BLaER1 treated with 17β-estradiol and CSF1 and Interleukin-3, amounts not matched to agents 10 nM and 100 nM (cell line): Measurements from ENCODE around the gene PARP14.
A peak's percentile ranks its signal among the peaks of the same experiment; 100 is the strongest.

Experiments used
- H3K27ac ChIP-seq, 11 experiments: shearing (Covaris generic); formaldehyde crosslinking; 2 replicates each; pipeline ENCODE4 v1.8.1; 2022
- H3K27me3 ChIP-seq, 11 experiments: shearing (Covaris generic); formaldehyde crosslinking; 2 replicates each; pipeline ENCODE4 v1.8.1; 2022
- H3K36me3 ChIP-seq, 11 experiments: shearing (Covaris generic); formaldehyde crosslinking; 2 replicates each; pipeline ENCODE4 v1.8.1; 2022
- H3K4me1 ChIP-seq, 10 experiments: shearing (Covaris generic); formaldehyde crosslinking; 2 replicates each; pipeline ENCODE4 v1.8.1; 2022
- H3K4me2 ChIP-seq, 11 experiments: shearing (Covaris generic); formaldehyde crosslinking; 2 replicates each; pipeline ENCODE4 v1.8.1; 2022
- H3K4me3 ChIP-seq, 10 experiments: shearing (Covaris generic); formaldehyde crosslinking; 2 replicates each; pipeline ENCODE4 v1.8.1; 2022
- H3K9ac ChIP-seq, 11 experiments: shearing (Covaris generic); formaldehyde crosslinking; 2 replicates each; pipeline ENCODE4 v1.8.1; 2022
- H3K9me3 ChIP-seq, 11 experiments: shearing (Covaris generic); formaldehyde crosslinking; replicated peaks in 1 of 11; 2 replicates each; pipeline ENCODE4 v1.8.1; 2022
- H4K20me1 ChIP-seq, 11 experiments: shearing (Covaris generic); formaldehyde crosslinking; 2 replicates each; pipeline ENCODE4 v1.8.1; 2022
- Cebpa-rat ChIP-seq, 11 experiments: shearing (Covaris generic); IDR thresholded peaks; 2 replicates each; pipeline ENCODE4 v1.8.1; 2022

PARP14 gene

GRCh38 chr3:122660297-122660974 is 20.2 kb upstream of the PARP14 start:
- Histone ChIP-seq H3K27ac (no peak overlapping the region), H4K20me1 (no peaks in the 10 kb centered on the region), H3K4me3 (no peak overlapping the region), H3K27me3 (no peaks in the 10 kb centered on the region), H3K36me3 (no peaks in the 10 kb centered on the region), H3K4me2 (no peak overlapping the region), H3K9me3 (peaks cover 15 to 21% (median 17%) of the 10 kb centered on the region in 11 experiments), H3K9ac (no peak overlapping the region), H3K4me1 (peaks cover 6 to 25% (median 9%) of the 10 kb centered on the region in 10 experiments)
- TF ChIP-seq Cebpa-rat (IDR thresholded peaks at IDR 0.05) = no peak

DNA sequence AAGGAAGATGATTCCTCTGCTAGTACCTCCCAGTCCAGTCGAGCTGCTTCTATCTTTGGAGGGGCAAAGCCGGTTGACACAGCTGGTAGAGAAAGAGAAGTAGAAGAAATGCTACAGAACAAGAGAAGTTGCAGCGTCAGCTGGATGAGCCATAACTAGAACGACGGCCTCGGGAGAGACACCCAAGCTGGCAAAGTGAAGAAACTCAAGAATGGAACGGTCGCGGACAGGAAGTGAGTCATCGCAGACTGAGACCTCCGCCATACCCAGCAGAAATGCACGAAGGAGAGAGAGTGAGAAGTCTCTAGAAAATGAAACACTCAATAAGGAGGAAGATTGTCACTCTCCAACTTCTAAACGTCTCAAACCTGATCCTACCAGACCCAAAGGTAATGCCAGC is 19.0 kb upstream of the PARP14 start:
- Histone ChIP-seq H3K9ac (no peak overlapping the region), H3K27ac (0 out of 22 replicates have a peak overlapping the region, but pooled peaks of 1 of the 11 experiments have one; percentile 11), H3K4me2 (peak overlapping the region in 3 of 11 experiments; percentile 57 to 72 (median 57); a peak in 6 of 22 replicates), H4K20me1 (no peaks in the 10 kb centered on the region), H3K36me3 (no peaks in the 10 kb centered on the region), H3K9me3 (peaks cover 15 to 21% (median 17%) of the 10 kb centered on the region in 11 experiments), H3K4me3 (no peak overlapping the region), H3K4me1 (peaks cover 6 to 25% (median 9%) of the 10 kb centered on the region in 10 experiments), H3K27me3 (no peaks in the 10 kb centered on the region)
- no peak for TF ChIP-seq Cebpa-rat (IDR thresholded peaks at IDR 0.05)

GRCh38 chr3:122662505-122662904 is 18.1 kb upstream of the PARP14 start:
- TF ChIP-seq Cebpa-rat (IDR thresholded peaks at IDR 0.05) = no peak
- peaks cover 15 to 21% (median 17%) of the 10 kb centered on the region in 11 experiments for H3K9me3 ChIP-seq
- no peaks in the 10 kb centered on the region for H3K36me3 ChIP-seq
- no peak overlapping the region for H3K4me3 ChIP-seq
- peak overlapping the region in 3 of 11 experiments; percentile 57 to 72 (median 57); a peak in 4 of 22 replicates for H3K4me2 ChIP-seq
- H3K9ac ChIP-seq = no peak overlapping the region
- H3K27me3 ChIP-seq = no peaks in the 10 kb centered on the region
- no peaks in the 10 kb centered on the region for H4K20me1 ChIP-seq
- H3K27ac ChIP-seq = no peak overlapping the region
- peaks cover 6 to 25% (median 9%) of the 10 kb centered on the region in 10 experiments for H3K4me1 ChIP-seq

- no peaks in the 10 kb centered on the region for H3K36me3 ChIP-seq
- no peak overlapping the region for H3K4me2 ChIP-seq
- H3K27me3 ChIP-seq = no peaks in the 10 kb centered on the region
- no peaks in the 10 kb centered on the region for H4K20me1 ChIP-seq
- H3K4me3 ChIP-seq = no peak overlapping the region
- peaks cover 0 to 18% (median 0%) of the 10 kb centered on the region in 10 experiments; a peak in 6 of 20 replicates for H3K4me1 ChIP-seq
- H3K9ac ChIP-seq = no peak overlapping the region
- no peak overlapping the region for H3K27ac ChIP-seq
- H3K9me3 ChIP-seq = peaks cover 13 to 27% (median 16%) of the 10 kb centered on the region in 11 experiments
- no peak for TF ChIP-seq Cebpa-rat (IDR thresholded peaks at IDR 0.05)
These were observed 15.3 kb upstream of the PARP14 start for GRCh38 chr3:122665226-122665786.

DNA sequence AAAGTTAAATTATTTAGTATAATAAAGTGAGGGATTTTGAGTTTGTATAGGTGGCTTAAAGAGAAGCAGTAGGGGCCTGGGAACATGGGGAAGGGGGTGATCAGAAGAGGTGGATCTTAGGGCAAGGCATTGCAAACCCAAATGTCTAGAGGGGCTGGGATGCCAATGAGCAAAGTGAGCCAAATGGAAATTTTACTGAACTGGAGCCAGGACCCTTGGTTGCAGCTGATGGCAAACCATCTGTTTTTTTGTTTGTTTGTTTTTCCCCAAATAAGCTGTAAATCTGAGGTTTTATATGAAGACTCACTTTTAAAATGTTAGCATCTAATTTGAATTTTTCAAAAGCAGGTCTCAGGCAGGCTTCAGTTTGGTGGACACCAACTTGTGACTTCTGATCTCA is 14.8 kb upstream of the PARP14 start:
- Histone ChIP-seq H3K27ac (no peak overlapping the region), H4K20me1 (no peaks in the 10 kb centered on the region)

GRCh38 chr3:122668930-122669730 is 11.5 kb upstream of the PARP14 start:
- Histone ChIP-seq H3K36me3 (no peaks in the 10 kb centered on the region), H3K4me3 (no peak overlapping the region), H3K27ac (no peak overlapping the region), H3K4me1 (no peaks in the 10 kb centered on the region), H3K4me2 (no peak overlapping the region), H3K9me3 (peaks cover 0 to 11% (median under 1%) of the 10 kb centered on the region in 11 experiments; a peak in 11 of 22 replicates), H4K20me1 (no peaks in the 10 kb centered on the region), H3K9ac (no peak overlapping the region), H3K27me3 (no peaks in the 10 kb centered on the region)
- TF ChIP-seq Cebpa-rat (IDR thresholded peaks at IDR 0.05) = no peak

More for the DNA sequence above, 14.8 kb upstream of the PARP14 start:
- no peak for TF ChIP-seq Cebpa-rat (IDR thresholded peaks at IDR 0.05)
- H3K4me3 ChIP-seq = no peak overlapping the region
- H3K27me3 ChIP-seq = no peaks in the 10 kb centered on the region
- peaks cover 0 to 18% (median 0%) of the 10 kb centered on the region in 10 experiments; a peak in 6 of 20 replicates for H3K4me1 ChIP-seq
- H3K36me3 ChIP-seq = no peaks in the 10 kb centered on the region
- H3K4me2 ChIP-seq = no peak overlapping the region
- H3K9ac ChIP-seq = no peak overlapping the region
- H3K9me3 ChIP-seq = peaks cover 7 to 21% (median 11%) of the 10 kb centered on the region in 11 experiments

- Histone ChIP-seq H3K4me3 (no peak overlapping the region), H3K9me3 (peaks cover 6 to 26% (median 14%) of the 10 kb centered on the region in 11 experiments; a peak in 17 of 22 replicates), H3K36me3 (no peaks in the 10 kb centered on the region), H4K20me1 (no peaks in the 10 kb centered on the region), H3K4me1 (no peaks in the 10 kb centered on the region), H3K9ac (no peak overlapping the region), H3K27me3 (no peaks in the 10 kb centered on the region), H3K4me2 (no peak overlapping the region), H3K27ac (no peak overlapping the region)
- TF ChIP-seq Cebpa-rat (IDR thresholded peaks at IDR 0.05) = no peak
These were observed 9.1 kb upstream of the PARP14 start for GRCh38 chr3:122671553-122671952.

- peaks cover 11 to 15% (median 14%) of the 10 kb centered on the region in 10 experiments for H3K4me1 ChIP-seq
- no peak for TF ChIP-seq Cebpa-rat (IDR thresholded peaks at IDR 0.05)
- H3K4me3 ChIP-seq = no peak overlapping the region
- no peak overlapping the region for H3K4me2 ChIP-seq
- H4K20me1 ChIP-seq = no peaks in the 10 kb centered on the region
- H3K27me3 ChIP-seq = no peaks in the 10 kb centered on the region
- no peaks in the 10 kb centered on the region for H3K36me3 ChIP-seq
- peaks cover 6 to 26% (median 12%) of the 10 kb centered on the region in 11 experiments; a peak in 16 of 22 replicates for H3K9me3 ChIP-seq
- no peak overlapping the region for H3K9ac ChIP-seq
- H3K27ac ChIP-seq = no peak overlapping the region
These were observed 6.3 kb upstream of the PARP14 start for GRCh38 chr3:122674339-122674738.

DNA sequence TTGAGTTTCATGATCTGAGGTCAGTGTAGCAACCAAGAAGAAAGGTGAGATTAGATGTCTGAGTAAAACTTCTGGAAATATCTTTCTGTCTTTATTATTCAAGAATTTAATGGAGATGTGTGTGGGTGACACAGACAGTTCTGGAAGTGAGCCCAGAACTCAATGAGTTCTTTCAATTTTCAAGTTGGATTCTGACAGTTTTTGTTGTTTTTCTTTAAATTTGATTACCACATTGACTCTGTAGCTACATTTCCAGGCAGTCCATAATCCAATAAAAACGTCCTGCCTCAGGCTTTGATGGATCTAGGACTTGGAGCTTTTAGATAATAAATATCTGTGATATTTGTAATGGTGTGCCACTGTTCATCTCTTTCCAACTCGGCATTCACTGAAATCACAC is 3.9 kb upstream of the PARP14 start:
- Histone ChIP-seq H3K4me2 (no peak overlapping the region), H3K4me3 (no peak overlapping the region), H3K9me3 (peaks cover 6 to 26% (median 12%) of the 10 kb centered on the region in 11 experiments; a peak in 16 of 22 replicates), H3K9ac (no peak overlapping the region), H3K4me1 (peaks cover 23 to 33% (median 28%) of the 10 kb centered on the region in 10 experiments), H4K20me1 (peaks cover 0 to 2% (median 0%) of the 10 kb centered on the region in 11 experiments; a peak in 3 of 22 replicates), H3K27ac (no peak overlapping the region), H3K36me3 (no peaks in the 10 kb centered on the region), H3K27me3 (no peaks in the 10 kb centered on the region)
- no peak for TF ChIP-seq Cebpa-rat (IDR thresholded peaks at IDR 0.05)
